KBM-7 (cell line): ENCODE measurements around the gene HMCN2.

Experiments
- DNase-seq: peaks from one replicate; pipeline ENCODE4 v3.0.0-alpha.2; 2015
- in situ Hi-C: fragments of 300-500 bp; cut with MboI; formaldehyde crosslinking; loops from 2 replicates; pipeline ENCODE4 v1.14.3; 2020; ENCODE audit warnings: low sequenced_read_pairs, low pct_unique_long_range_greater_than_20kb, mixed read lengths

The HMCN2 gene

GRCh38 chr9:130414910-130415746, 149.6 kb downstream of the HMCN2 start:
- DNase-seq: no peak
- in situ Hi-C loops: no loop called here

- DNase-seq: no peak
- in situ Hi-C loops: no loop called here
These were observed 152.0 kb downstream of the HMCN2 start for GRCh38 chr9:130417602-130418001.

GRCh38 chr9:130418776-130419175, 153.2 kb downstream of the HMCN2 start:
- DNase-seq: no peak

GRCh38 chr9:130419521-130420035, 154.0 kb downstream of the HMCN2 start:
- no peak for DNase-seq
- in situ Hi-C loops: no loop called here

More at GRCh38 chr9:130418776-130419175, 153.2 kb downstream of the HMCN2 start:
- in situ Hi-C loops: no loop called here

GRCh38 chr9:130421154-130421801, 155.7 kb downstream of the HMCN2 start:
- no peak for DNase-seq
- in situ Hi-C loops: no loop called here

GRCh38 chr9:130421802-130422276, 156.3 kb downstream of the HMCN2 start:
- DNase-seq: no peak
- in situ Hi-C loops: no loop called here

GRCh38 chr9:130422546-130422945, 157.0 kb downstream of the HMCN2 start:
- in situ Hi-C loops: no loop called here

GRCh38 chr9:130423272-130423671, 157.7 kb downstream of the HMCN2 start:
- DNase-seq: no peak
- in situ Hi-C loops: no loop called here

More at GRCh38 chr9:130422546-130422945, 157.0 kb downstream of the HMCN2 start:
- DNase-seq: no peak

GRCh38 chr9:130424595-130425454, 159.3 kb downstream of the HMCN2 start:
- in situ Hi-C loops: no loop called here
- DNase-seq: no peak

- no peak for DNase-seq
- in situ Hi-C loops: no loop called here
These were observed 160.3 kb downstream of the HMCN2 start for GRCh38 chr9:130425741-130426466.

- in situ Hi-C loops: no loop called here
- DNase-seq: no peak
These were observed 160.9 kb downstream of the HMCN2 start for GRCh38 chr9:130426467-130426773.

GRCh38 chr9:130426883-130427282, 161.3 kb downstream of the HMCN2 start:
- no peak for DNase-seq
- in situ Hi-C loops: no loop called here

- in situ Hi-C loops: no loop called here
- no peak for DNase-seq
These were observed 161.8 kb downstream of the HMCN2 start for GRCh38 chr9:130427326-130427725.

GRCh38 chr9:130428086-130428665, 162.6 kb downstream of the HMCN2 start:
- in situ Hi-C loops: no loop called here
- DNase-seq: no peak

GRCh38 chr9:130429381-130429780, 163.8 kb downstream of the HMCN2 start:
- in situ Hi-C loops: no loop called here
- DNase-seq: no peak

- no peak for DNase-seq
- in situ Hi-C loops: no loop called here
These were observed 164.3 kb downstream of the HMCN2 start for GRCh38 chr9:130429831-130430230.

- DNase-seq: no peak
- in situ Hi-C loops: no loop called here
These were observed 164.7 kb downstream of the HMCN2 start for GRCh38 chr9:130430232-130430631.

- in situ Hi-C loops: no loop called here
These were observed 165.4 kb downstream of the HMCN2 start for GRCh38 chr9:130430734-130431535.

More at GRCh38 chr9:130430734-130431535, 165.4 kb downstream of the HMCN2 start:
- no peak for DNase-seq
